ENCODE data around the gene TEX101. TPM values are rescaled to one million over a fixed set of nuclear protein-coding genes. Genes with fewer than 3 reads are reported as not detected.

The TEX101 gene
- total RNA-seq, 1 experiment from 2014 or later = not detected

- Histone ChIP-seq H3K4me2 (ENCODE audit: insufficient read depth, insufficient read length, low read length) (no peak overlapping the region), H2BK15ac (ENCODE audit: low read depth, low read length) (no peak overlapping the region), H3K79me2 (ENCODE audit: insufficient read depth, low read length) (no peaks in the 10 kb centered on the region), H3K27ac (ENCODE audit: insufficient read length, low read depth, low read length) (no peak overlapping the region), H3K9ac (ENCODE audit: extremely low read depth, insufficient read length, low read length) (no peak overlapping the region), H2AK5ac (ENCODE audit: insufficient read length, low read length) (no peak overlapping the region), H3K79me1 (ENCODE audit: insufficient read depth, low read depth, low read length, poor library complexity, severe bottlenecking) (no peaks in the 10 kb centered on the region), H3K4me1 (ENCODE audit: insufficient read depth, low read length) (no peaks in the 10 kb centered on the region), H2AFZ (ENCODE audit: low read length) (no peak overlapping the region), H2BK12ac (ENCODE audit: insufficient read length, low read depth, low read length) (no peak overlapping the region), H3K23ac (ENCODE audit: insufficient read length, low read depth, low read length) (no peak overlapping the region), H4K20me1 (ENCODE audit: control insufficient read depth, insufficient read depth, insufficient read length) (no peaks in the 10 kb centered on the region), H3K56ac (ENCODE audit: insufficient read length, low read depth, low read length) (no peak overlapping the region), H3K27me3 (ENCODE audit: insufficient read depth, low read length) (no peaks in the 10 kb centered on the region), H2BK120ac (ENCODE audit: low read depth, low read length, poor library complexity, severe bottlenecking) (no peak overlapping the region), H3T11ph (ENCODE audit: low read length) (no peak overlapping the region), H3K14ac (ENCODE audit: insufficient read depth, low read length) (no peak overlapping the region), H2BK5ac (ENCODE audit: insufficient read length, low read length) (no peak overlapping the region), H3K23me2 (ENCODE audit: insufficient read length, low read depth, low read length, poor library complexity, severe bottlenecking) (no peaks in the 10 kb centered on the region), H3K9me3 (ENCODE audit: control insufficient read depth, low read depth, low read length) (peaks cover 5% of the 10 kb centered on the region), H4K5ac (ENCODE audit: insufficient read length, low read depth, low read length) (no peak overlapping the region), H4K91ac (ENCODE audit: insufficient read length, low read depth, low read length) (no peak overlapping the region), H3K18ac (ENCODE audit: insufficient read length, low read depth, low read length) (no peak overlapping the region), H3K4ac (ENCODE audit: low read depth, low read length) (no peak overlapping the region), H2BK20ac (ENCODE audit: low read depth, low read length, poor library complexity, severe bottlenecking) (no peak overlapping the region), H4K8ac (replicated peaks; ENCODE audit: insufficient read length, low read depth, low read length) (no peak overlapping the region)
- Mint-ChIP-seq H3K36me3 (ENCODE audit: insufficient read depth in 1 of 3, low read depth in 3 of 3) (peaks cover 7 to 16% (median 10%) of the 10 kb centered on the region in 3 experiments), H3K27me3 (ENCODE audit: low read depth) (peaks cover 6% of the 10 kb centered on the region), H3K4me1 (0 out of 4 replicates have a peak, but pooled peaks cover 2 to 6% of the 10 kb centered on the region in 2 experiments), H3K4me3 (no peak overlapping the region), H3K9me3 (peaks cover 23 to 59% of the 10 kb centered on the region in 2 experiments), H3K27ac (no peak overlapping the region)
- no peak for DNase-seq
- no peak for TF ChIP-seq CTCF (conservative IDR thresholded peaks at IDR 0.05)
- WGBS (ENCODE audit: extremely low coverage, insufficient read length, low lambda C conversion rate) = no CpG with 5 or more reads among the region's 1 CpG
Observed at GRCh38 chr19:43409415-43409814, 5.3 kb upstream of the TEX101 start.

Measured in H9 (cell line).